ENCODE results near the gene JAM2. TPM values are rescaled to one million over a fixed set of nuclear protein-coding genes. Genes with fewer than 3 reads are reported as not detected.
A peak's percentile ranks its signal among the peaks of the same experiment; 100 is the strongest.

JAM2 gene
- total RNA-seq, 2 experiments from 2014 or later = 0.33 to 1.2 TPM

DNA sequence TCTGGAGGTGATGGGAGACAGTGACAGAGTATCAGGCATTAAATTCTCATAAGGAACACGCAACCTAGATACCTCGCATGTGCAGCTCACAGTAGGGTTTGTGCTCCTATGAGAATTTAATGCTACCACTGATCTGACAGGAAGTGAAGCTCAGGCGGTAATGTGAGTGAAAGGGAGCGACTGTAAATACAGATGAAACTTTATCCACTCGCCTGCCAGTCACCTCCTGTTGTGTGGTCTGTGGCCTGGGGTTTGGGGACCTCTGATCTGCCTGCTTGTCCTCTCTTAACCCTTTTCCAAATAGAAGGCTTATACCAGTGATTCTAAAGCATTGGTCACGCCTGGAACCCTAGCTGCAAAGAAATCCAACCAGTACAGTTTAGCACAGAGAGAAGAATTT, 111.0 kb downstream of the JAM2 start:
- no peaks in the 10 kb centered on the region for H3K9me3 Mint-ChIP-seq
- ATAC-seq (ENCODE audit: low read depth) (peak; percentile 93), DNase-seq (peak; percentile 52)
- H3K27ac Mint-ChIP-seq = peak overlapping the region; percentile 90
- H3K4me1 Mint-ChIP-seq = peaks cover 12% of the 10 kb centered on the region
- peak overlapping the region; percentile 73 for H3K4me3 Mint-ChIP-seq
- POLR2A ChIA-PET = interaction anchor here (1.8 kb wide), 1 partner anchor 16 kb away, joined by 13 read pairs; the partner anchor contains the start of genes ATP5PF and GABPA
- peaks cover 23% of the 10 kb centered on the region for H3K36me3 Mint-ChIP-seq
- H3K27me3 Mint-ChIP-seq = no peaks in the 10 kb centered on the region

DNA sequence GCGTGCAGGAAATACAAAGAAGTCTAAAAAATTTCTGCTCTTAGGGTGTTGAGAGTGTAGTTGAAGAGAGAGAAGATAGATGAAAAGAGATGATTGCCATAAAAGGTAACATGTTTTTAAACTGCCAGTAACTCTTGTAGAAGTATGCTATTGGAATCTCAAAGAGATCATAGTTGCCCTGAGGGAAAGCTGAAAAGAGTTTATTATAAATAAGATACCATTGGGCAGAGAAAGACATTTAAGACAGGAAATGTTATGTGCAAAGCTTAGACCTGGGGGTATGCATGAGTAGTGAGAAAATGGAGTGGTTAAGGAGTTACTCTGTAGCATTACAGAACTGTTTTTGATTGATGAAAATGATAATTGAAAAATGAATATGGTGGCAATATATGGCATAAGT, 113.4 kb downstream of the JAM2 start:
- no peaks in the 10 kb centered on the region for H3K9me3 Mint-ChIP-seq
- POLR2A ChIA-PET = no interaction called here
- DNase-seq (no peak), ATAC-seq (ENCODE audit: low read depth) (no peak)
- peaks cover 28% of the 10 kb centered on the region for H3K4me1 Mint-ChIP-seq
- peaks cover 28% of the 10 kb centered on the region for H3K36me3 Mint-ChIP-seq
- no peaks in the 10 kb centered on the region for H3K27me3 Mint-ChIP-seq
- H3K4me3 Mint-ChIP-seq = no peak overlapping the region
- H3K27ac Mint-ChIP-seq = no peak overlapping the region

DNA sequence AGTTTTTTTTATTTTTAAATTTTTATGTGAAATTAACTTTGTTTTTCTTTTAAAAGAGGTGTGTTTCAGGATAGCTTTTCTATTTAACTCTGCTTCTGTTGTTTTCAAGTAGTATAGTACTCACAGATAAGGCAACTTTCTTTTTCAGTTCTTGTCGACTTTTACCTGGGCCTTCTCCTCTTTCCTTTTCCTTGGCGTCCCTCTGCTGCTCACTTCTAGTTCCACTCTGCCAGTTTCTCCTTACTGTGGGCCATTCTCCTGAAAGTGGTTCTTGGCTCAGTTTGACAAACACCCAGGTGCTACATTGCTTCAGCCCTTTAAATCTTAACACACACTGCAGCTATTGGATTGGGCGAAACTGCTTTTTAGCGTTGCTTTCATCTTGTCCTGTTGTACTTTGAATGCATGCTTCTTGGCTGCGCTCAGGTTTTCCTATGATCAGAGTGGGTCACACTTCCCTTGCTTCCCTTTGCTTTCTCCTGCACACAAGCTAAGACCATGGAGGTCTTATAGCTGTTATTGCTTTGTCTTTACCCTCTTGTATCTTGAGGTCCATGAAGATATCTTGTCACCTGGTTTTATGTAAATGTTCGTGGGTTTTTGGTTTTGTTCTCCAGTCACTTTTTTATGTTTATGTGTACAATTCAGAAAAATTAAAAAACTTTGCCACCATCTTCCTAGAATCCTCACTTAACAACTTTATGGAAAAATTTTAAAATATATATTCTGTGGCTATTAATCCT, 117.3 kb downstream of the JAM2 start:
- Mint-ChIP-seq H3K4me1 (peaks cover 37% of the 10 kb centered on the region), H3K27ac (peak overlapping the region; percentile 82), H3K4me3 (peak overlapping the region; percentile 47), H3K9me3 (no peaks in the 10 kb centered on the region), H3K27me3 (no peaks in the 10 kb centered on the region), H3K36me3 (peaks cover 44% of the 10 kb centered on the region)
- no peak for ATAC-seq (ENCODE audit: low read depth)
- DNase-seq = no peak
- POLR2A ChIA-PET = no interaction called here

DNA sequence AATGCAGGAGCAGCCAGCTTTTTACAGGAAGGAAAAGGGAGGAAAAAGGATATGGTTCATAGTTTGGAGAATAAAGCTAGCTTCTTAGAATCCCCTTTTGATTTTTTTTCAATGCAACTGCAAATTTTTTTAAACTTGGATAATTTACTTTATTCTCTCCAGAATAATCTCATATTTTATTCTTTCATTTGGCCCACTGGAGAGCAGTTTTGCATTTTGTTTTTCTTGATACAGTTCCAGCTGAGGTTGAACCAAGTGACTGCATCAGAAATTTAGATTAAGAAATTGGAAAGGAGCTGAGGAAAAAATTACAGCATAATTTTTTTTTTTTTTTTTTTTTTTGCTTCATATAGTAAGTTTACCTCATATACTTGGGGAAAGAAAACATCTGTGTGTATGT, 118.5 kb downstream of the JAM2 start:
- H3K27ac Mint-ChIP-seq = no peak overlapping the region
- POLR2A ChIA-PET = interaction anchor here (0.6 kb wide), 1 partner anchor 215 kb away, joined by 5 read pairs; no protein-coding TSS in a partner anchor
- ATAC-seq (ENCODE audit: low read depth) (no peak), DNase-seq (no peak)
- no peak overlapping the region for H3K4me3 Mint-ChIP-seq
- no peaks in the 10 kb centered on the region for H3K27me3 Mint-ChIP-seq
- H3K9me3 Mint-ChIP-seq = no peaks in the 10 kb centered on the region
- H3K4me1 Mint-ChIP-seq = peaks cover 38% of the 10 kb centered on the region
- H3K36me3 Mint-ChIP-seq = peaks cover 44% of the 10 kb centered on the region

- Mint-ChIP-seq H3K9me3 (no peaks in the 10 kb centered on the region), H3K27me3 (no peaks in the 10 kb centered on the region), H3K36me3 (peaks cover 39% of the 10 kb centered on the region), H3K27ac (no peak overlapping the region), H3K4me3 (no peak overlapping the region), H3K4me1 (peaks cover 38% of the 10 kb centered on the region)
- DNase-seq (no peak), ATAC-seq (ENCODE audit: low read depth) (no peak)
- POLR2A ChIA-PET = no interaction called here
These were observed 120.5 kb downstream of the JAM2 start for GRCh38 chr21:25759573-25759972.

- ATAC-seq (ENCODE audit: low read depth) (no peak), DNase-seq (no peak)
- POLR2A ChIA-PET = no interaction called here
These were observed 121.0 kb downstream of the JAM2 start for GRCh38 chr21:25760061-25760460.

DNA sequence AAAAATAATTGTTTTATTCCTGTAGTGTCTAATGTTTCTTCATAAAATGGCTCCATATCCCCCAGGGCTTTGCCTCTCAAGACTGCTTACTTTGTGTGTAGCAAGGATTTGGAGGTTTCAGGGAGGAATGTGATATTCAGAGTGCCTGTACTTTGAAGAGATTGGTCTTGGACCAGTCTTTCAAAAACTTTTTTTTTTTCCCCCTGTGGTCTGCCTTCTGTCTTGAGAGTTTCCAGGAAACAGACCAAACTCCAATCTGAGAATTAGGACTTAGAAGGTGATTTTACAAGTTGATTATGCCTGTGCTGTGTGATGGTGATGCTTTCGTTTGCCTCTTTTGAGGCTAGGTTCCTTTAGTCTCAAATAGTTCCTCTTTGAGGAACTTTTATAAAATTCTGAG, 121.6 kb downstream of the JAM2 start:
- Mint-ChIP-seq H3K36me3 (peaks cover 37% of the 10 kb centered on the region), H3K27me3 (no peaks in the 10 kb centered on the region), H3K4me3 (no peak overlapping the region), H3K4me1 (peaks cover 34% of the 10 kb centered on the region), H3K27ac (no peak overlapping the region), H3K9me3 (no peaks in the 10 kb centered on the region)
- ATAC-seq (ENCODE audit: low read depth) = no peak
- POLR2A ChIA-PET = no interaction called here
- no peak for DNase-seq

More at GRCh38 chr21:25760061-25760460, 121.0 kb downstream of the JAM2 start:
- peak overlapping the region; percentile 22 for H3K27ac Mint-ChIP-seq
- H3K9me3 Mint-ChIP-seq = no peaks in the 10 kb centered on the region
- peaks cover 38% of the 10 kb centered on the region for H3K4me1 Mint-ChIP-seq
- no peaks in the 10 kb centered on the region for H3K27me3 Mint-ChIP-seq
- H3K4me3 Mint-ChIP-seq = no peak overlapping the region
- peaks cover 38% of the 10 kb centered on the region for H3K36me3 Mint-ChIP-seq

DNA sequence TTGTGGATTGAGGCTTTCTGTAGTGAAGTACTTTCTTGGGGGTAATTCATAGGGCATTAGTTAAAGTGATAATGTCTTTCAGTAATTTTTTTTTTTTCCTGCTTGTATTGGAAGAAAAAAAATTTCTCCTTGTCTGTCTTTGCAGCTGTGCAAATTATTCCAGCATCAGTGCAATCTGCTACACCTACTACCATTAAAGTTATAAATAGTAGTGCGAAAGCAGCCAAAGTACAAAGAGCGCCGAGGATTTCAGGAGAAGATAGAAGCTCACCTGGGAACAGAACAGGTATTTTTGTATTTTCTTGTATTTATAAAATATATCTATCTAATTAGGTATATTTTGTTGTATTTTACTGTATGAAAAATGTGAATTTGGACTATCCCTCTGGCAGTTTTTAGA, 125.0 kb downstream of the JAM2 start:
- H3K36me3 Mint-ChIP-seq = peaks cover 34% of the 10 kb centered on the region
- no peaks in the 10 kb centered on the region for H3K27me3 Mint-ChIP-seq
- H3K9me3 Mint-ChIP-seq = no peaks in the 10 kb centered on the region
- ATAC-seq (ENCODE audit: low read depth) (no peak), DNase-seq (no peak)
- H3K4me1 Mint-ChIP-seq = peaks cover 19% of the 10 kb centered on the region
- no peak overlapping the region for H3K27ac Mint-ChIP-seq
- H3K4me3 Mint-ChIP-seq = no peak overlapping the region
- POLR2A ChIA-PET = no interaction called here

Other genes starting within 250 kb of the JAM2 start
- gene MRPL39, start 31.8 kb upstream of the JAM2 start, total RNA-seq = 10 to 100 TPM; 34.1 to 34.2 TPM
- 100 to 1,000 TPM; 106 to 110 TPM for gene ATP5PF, start 95.6 kb downstream of the JAM2 start, total RNA-seq
- 10 to 100 TPM; 25.3 to 27.4 TPM for gene GABPA, start 95.7 kb downstream of the JAM2 start, total RNA-seq